Psoas muscle (tissue), 8 donors: Measurements from ENCODE around the gene TH. TPM values are rescaled to one million over a fixed set of nuclear protein-coding genes. Genes with fewer than 3 reads are reported as not detected.

Experiments used
- ATAC-seq, 4 donors: fragments of 200-7000 bp; cut with Tn5 transposase; one replicate each; pipeline ENCODE4 v1.9.1; 2020; ENCODE audit warnings: moderate library complexity in 3 of 4, mild to moderate bottlenecking in 2 of 4
- DNase-seq, 2 donors: peaks; one replicate each; pipeline ENCODE4 v3.0.0-alpha.2; 2020
- H3K27ac ChIP-seq: fragments of 200-600 bp; one replicate; pipeline ENCODE4 v1.8.0; 2022
- H3K27me3 ChIP-seq, 3 donors: fragments of 200-600 bp in 1 of 3; one replicate each; pipeline versions ENCODE4 v1.6.1 to v1.8.0; 2013 to 2022; ENCODE audit warnings: low read length in 2 of 3, mild to moderate bottlenecking in 2 of 3, moderate library complexity in 1 of 3; ENCODE audit not compliant: insufficient read depth in 3 of 3
- H3K36me3 ChIP-seq, 2 donors: fragments of 200-600 bp in 1 of 2; one replicate each; pipeline versions ENCODE4 v1.6.1 to v1.8.0; 2013 to 2022; ENCODE audit warnings: low read depth in 1 of 2, mild to moderate bottlenecking in 1 of 2, moderate library complexity in 1 of 2; ENCODE audit not compliant: insufficient read depth in 1 of 2
- H3K4me1 ChIP-seq: fragments of 200-600 bp; one replicate; pipeline ENCODE4 v1.8.0; 2022
- H3K4me3 ChIP-seq: fragments of 200-600 bp; one replicate; pipeline ENCODE4 v1.8.0; 2022; ENCODE audit warnings: mild to moderate bottlenecking
- H3K9me3 ChIP-seq: fragments of 200-600 bp; one replicate; pipeline ENCODE4 v1.8.0; 2022
- WGBS, 3 donors: extraction: QIAGEN DNeasy Blood & Tissue Kit; methylation state at CpG; one replicate each; pipeline versions ENCODE4 v1.1.6 to v1.1.7; 2013; 5-methylcytosine and 5-hydroxymethylcytosine counted together
- intact Hi-C, 2 donors: fragments of 100-400 bp; cut with DNase I; formaldehyde crosslinking; loops; one replicate each; pipeline versions ENCODE4 v1.11.0 to v1.14.2; 2022
- polyA plus RNA-seq, 3 donors: library from polyadenylated mRNA; stranded (reverse); fragments of 200-250 nt; gene quantifications; one replicate each; pipeline ENCODE4 v1.2.3, GENCODE V29; 2013
- total RNA-seq, 4 donors: library from RNA; stranded (reverse); fragmentation: NEBNext Ultra II Directional in 2 of 4; extraction: Animal tissue kit (Norgen Biotek cat#: 25700) in 2 of 4; gene quantifications; one replicate each; pipeline versions ENCODE4 v1.2.1 to v1.2.4, GENCODE V29; 2021 to 2023
- TF ChIP-seq, protein P1 (sequence below): fragments of 200-600 bp; IDR thresholded peaks from one replicate; pipeline ENCODE4 v1.8.0; 2022; ENCODE audit warnings: antibody characterized with exemption
- donor health status: healthy with polysubstance abuse.
- donor health status: DM: no; HTN: no; CAD: no; lungs with moderate emphysema.
- donor health status: Bipolar disorder and iron deficiency.
- donor health status: healthy.
- donor health status: DM: yes; HTN: yes; CAD: no.
- donor health status: DM: no; HTN: no; CAD: no.
- donor health status: DM: no; HTN: no; CAD: no.
- donor health status: DM: yes; HTN: yes; CAD: no.

Gene TH
- total and polyA plus RNA-seq, 7 donors = 0.16 to 0.34 TPM; not detected in 5

DNA sequence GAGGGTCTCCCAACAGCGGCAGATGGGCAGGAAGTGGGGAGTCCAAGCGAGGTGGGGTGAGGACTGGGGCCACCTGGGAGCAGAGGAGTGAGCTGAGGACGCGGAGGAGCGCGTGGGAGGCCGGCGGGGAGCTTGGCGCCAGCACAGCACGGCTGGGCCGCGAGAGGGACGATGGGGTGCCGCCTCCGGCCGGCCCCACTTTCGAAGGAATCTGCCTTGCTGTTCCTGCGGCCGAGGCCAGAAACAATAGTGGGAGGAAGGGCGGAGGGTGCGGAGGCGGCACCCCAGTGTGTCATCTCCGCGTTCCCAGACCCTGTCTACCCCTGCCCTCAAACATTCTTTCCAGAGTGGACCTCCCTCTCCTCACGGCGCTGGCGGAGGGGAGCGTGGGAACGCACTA is 16.1 kb downstream of the TH start:
- H3K4me1 ChIP-seq = peaks cover 11% of the 10 kb centered on the region
- TF ChIP-seq, protein P1, sequence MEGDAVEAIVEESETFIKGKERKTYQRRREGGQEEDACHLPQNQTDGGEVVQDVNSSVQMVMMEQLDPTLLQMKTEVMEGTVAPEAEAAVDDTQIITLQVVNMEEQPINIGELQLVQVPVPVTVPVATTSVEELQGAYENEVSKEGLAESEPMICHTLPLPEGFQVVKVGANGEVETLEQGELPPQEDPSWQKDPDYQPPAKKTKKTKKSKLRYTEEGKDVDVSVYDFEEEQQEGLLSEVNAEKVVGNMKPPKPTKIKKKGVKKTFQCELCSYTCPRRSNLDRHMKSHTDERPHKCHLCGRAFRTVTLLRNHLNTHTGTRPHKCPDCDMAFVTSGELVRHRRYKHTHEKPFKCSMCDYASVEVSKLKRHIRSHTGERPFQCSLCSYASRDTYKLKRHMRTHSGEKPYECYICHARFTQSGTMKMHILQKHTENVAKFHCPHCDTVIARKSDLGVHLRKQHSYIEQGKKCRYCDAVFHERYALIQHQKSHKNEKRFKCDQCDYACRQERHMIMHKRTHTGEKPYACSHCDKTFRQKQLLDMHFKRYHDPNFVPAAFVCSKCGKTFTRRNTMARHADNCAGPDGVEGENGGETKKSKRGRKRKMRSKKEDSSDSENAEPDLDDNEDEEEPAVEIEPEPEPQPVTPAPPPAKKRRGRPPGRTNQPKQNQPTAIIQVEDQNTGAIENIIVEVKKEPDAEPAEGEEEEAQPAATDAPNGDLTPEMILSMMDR = no peak
- no peak for ATAC-seq
- no peak overlapping the region for H3K4me3 ChIP-seq
- H3K36me3 ChIP-seq = no peaks in the 10 kb centered on the region
- 80 to 85% (median 81%) methylated on average over 23 to 29 of the region's 29 CpGs for WGBS, 3 donors
- intact Hi-C loops = no loop called here
- no peak for DNase-seq
- no peak overlapping the region for H3K27ac ChIP-seq
- peaks cover 0 to 6% (median 0%) of the 10 kb centered on the region in 3 donors for H3K27me3 ChIP-seq
- H3K9me3 ChIP-seq = no peaks in the 10 kb centered on the region

DNA sequence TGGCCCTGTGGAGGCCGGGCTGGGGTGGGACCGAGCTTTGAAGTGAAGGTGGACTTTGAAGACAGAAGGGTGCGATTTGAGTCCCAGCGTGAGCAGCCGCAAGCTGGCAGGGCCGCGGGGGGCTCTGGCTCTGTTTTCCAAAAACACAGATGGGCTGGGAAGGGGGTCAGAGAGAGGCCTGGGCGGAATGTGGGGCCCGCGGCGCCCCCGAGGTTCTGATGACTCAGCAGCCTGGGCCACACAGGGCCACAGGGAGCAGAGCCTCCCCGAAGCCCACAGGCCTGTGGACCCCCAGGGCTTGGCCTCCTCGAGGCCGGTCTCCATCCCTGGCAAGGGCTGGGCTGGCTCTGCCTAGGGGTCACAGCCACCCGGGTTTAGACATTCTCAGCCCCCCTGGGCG is 16.7 kb downstream of the TH start:
- Histone ChIP-seq H3K36me3 (no peaks in the 10 kb centered on the region), H3K4me3 (no peak overlapping the region), H3K27ac (no peak overlapping the region), H3K9me3 (no peaks in the 10 kb centered on the region), H3K27me3 (peaks cover 0 to 10% (median 0%) of the 10 kb centered on the region in 3 donors), H3K4me1 (peaks cover 13% of the 10 kb centered on the region)
- no peak for ATAC-seq
- WGBS, 3 donors = 83 to 86% (median 85%) methylated on average over 17 of the region's 17 CpGs
- intact Hi-C loops = loop anchor here (5.0 kb wide), 3 partner anchors 213 to 463 kb away; partner anchors contain the start of gene TNNI2 (in 1 of the 2)
- DNase-seq = no peak
- TF ChIP-seq, protein P1 = no peak

DNA sequence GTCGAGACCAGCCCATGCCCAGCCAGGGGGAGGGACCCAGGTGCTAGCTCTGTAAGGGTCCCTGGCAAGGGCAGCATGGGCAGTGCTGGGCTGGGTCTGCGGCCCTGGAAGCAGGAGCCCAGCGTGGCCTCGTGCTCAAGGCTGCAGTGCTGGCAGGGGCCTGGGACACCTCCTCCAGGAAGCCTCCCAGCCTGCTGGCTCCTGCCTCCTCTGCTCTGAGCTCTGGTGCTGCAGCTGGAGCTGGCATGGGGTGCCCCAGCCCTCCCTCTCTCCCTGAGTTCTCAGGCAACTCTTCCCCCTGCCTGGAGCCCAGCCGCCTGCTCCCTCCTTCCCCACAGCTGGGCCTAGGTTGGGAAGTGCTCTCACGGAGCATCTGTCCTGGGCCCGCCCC is 17.4 kb downstream of the TH start:
- Histone ChIP-seq H3K4me3 (no peak overlapping the region), H3K36me3 (no peaks in the 10 kb centered on the region), H3K4me1 (peaks cover 13% of the 10 kb centered on the region), H3K9me3 (no peaks in the 10 kb centered on the region), H3K27me3 (peaks cover 0 to 10% (median 0%) of the 10 kb centered on the region in 3 donors), H3K27ac (no peak overlapping the region)
- DNase-seq = no peak
- no peak for ATAC-seq
- intact Hi-C loops = loop anchor here (5.0 kb wide), 3 partner anchors 212 to 462 kb away; partner anchors contain the start of gene TNNI2 (in 1 of the 2)
- WGBS, 3 donors = 86 to 93% (median 90%) methylated on average over 5 to 7 of the region's 7 CpGs
- TF ChIP-seq, protein P1 = no peak

DNA sequence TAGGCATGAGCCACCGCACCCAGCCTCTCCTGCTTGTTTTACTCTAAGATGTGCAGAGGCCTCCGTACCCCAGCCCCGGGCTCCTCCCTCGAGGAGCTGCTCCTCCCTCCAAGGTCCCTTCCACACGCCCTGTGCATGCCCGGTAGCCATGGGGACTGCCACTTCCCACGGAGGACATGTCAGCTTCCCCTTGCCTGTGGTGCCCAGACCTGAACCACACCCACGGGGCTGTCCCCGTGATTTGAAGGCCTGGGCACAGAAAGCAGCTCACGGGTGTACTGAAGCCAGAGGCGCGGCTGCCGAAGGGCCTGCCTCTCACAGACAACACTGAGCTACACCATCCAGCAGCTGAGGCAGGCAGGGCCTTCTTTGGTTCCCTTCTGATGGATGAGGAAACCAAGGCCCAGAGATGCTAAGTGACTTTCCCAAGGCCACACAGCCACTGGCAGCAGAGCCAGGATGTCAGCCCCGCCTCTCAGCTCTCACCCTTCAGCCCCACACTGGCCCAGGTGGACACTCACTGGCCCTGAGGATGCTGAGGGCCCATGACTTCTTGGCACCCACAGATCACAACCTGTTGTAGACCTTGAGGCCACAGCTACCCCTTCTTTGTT is 17.9 kb downstream of the TH start:
- intact Hi-C loops = loop anchor here (2.0 to 5.0 kb wide), 5 partner anchors 211 to 499 kb away; partner anchors contain the start of gene TNNI2 (in 1 of the 2)
- Histone ChIP-seq H3K27ac (no peak overlapping the region), H3K4me1 (peaks cover 13% of the 10 kb centered on the region), H3K36me3 (no peaks in the 10 kb centered on the region), H3K9me3 (no peaks in the 10 kb centered on the region), H3K4me3 (no peak overlapping the region), H3K27me3 (peaks cover 0 to 10% (median under 1%) of the 10 kb centered on the region in 3 donors)
- TF ChIP-seq, protein P1 = no peak
- DNase-seq (no peak), ATAC-seq (no peak)
- 72 to 80% (median 79%) methylated on average over 14 of the region's 14 CpGs for WGBS, 3 donors
